ENCODE results near the gene SLC41A3.
"Not testable (repeated sequence)": the region's sequence is repeated elsewhere in the genome, so short reads cannot be mapped to it uniquely, and the experiment has no call there.

Gene SLC41A3

DNA sequence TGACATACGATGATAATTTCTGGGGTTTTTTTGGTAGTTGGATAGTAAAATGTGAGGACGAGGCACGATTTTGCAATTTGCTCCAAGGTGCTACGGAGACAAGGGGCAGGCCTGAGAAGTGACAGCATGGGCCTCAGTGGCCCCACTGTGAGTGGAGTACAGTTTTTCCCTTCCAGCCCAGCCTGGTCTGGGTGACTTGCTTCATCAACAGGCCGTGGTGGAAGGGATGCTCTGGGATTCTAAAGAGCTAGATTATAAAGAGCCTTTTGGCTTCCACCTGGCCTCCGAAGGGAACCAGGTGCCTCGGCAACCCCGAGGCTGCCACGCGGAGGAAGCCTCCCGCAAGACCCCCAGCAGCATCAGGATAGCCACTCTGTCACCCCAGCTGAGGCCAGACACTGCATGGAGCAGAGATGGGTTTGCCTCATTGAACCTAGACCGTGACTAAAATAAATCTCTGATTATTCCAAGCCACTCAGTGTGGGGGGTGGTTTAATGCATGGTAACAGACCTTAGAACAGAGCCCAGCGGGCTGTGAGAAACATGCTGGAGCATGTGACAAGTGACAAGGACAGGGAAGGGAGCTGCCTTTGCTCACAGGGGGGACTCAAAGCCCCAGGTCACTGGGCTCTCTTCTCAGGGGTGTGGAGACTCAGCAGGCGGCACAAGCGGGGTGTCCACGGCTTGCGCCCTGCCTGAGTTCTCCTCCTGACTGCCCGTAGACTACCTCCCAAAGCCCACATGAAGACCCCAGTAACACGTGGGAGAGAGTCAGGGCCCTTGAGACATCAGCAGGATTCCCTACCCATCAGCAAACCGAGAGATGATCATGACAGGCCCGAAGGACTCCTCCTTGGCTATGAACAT, 22.6 kb upstream of the SLC41A3 start:
- FAIRE-seq = no peak
- DNase-seq (ENCODE audit: low spot score) = no peak

GRCh38 chr3:126105691-126106187, 21.8 kb upstream of the SLC41A3 start:
- FAIRE-seq = no peak
- DNase-seq (ENCODE audit: low spot score) = no peak

DNA sequence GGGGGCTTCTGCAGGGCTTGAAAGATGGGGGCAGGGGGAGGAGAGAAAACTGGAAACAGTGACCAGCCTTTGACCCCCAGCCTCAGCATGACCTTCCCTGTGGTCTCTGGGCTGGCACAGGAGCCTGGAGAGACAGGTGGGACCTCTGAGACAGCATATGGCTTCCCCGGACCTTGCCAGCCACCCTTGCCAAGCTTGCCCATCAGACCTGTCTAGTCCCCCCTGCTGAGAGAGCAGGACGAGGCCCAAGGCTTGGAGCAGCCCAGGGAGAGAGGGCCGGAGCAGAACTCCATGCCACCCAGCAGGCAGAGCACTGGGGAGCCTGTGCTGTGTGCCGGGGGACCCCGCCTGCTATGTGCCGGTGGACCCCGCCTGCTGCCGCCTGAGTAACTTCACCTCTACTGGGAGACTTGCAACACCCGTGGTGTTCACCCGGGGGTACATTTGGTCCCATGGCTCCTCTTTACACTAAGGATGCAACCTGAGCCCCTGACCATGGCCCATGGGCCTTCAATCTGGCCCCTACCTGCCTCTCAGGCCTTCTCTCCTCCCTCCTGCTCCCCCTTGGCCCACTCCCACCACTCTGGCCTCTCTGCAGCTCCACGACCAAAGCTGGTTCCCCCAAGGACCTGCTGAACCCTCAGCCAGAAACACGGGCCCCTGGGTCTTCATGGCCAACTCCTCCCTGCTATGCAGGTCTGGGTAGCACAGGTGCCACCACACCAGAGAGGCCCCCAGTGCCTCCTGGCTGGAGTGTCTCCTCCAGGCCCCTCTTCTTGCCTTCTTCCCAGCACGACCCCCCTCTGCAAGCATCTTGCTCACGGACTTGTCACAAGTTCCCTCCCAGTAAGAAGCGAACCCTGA, 21.1 kb upstream of the SLC41A3 start:
- no peak for FAIRE-seq
- no peak for DNase-seq (ENCODE audit: low spot score)

GRCh38 chr3:126104028-126104635, 20.2 kb upstream of the SLC41A3 start:
- DNase-seq (ENCODE audit: low spot score) (no peak), FAIRE-seq (no peak)

DNA sequence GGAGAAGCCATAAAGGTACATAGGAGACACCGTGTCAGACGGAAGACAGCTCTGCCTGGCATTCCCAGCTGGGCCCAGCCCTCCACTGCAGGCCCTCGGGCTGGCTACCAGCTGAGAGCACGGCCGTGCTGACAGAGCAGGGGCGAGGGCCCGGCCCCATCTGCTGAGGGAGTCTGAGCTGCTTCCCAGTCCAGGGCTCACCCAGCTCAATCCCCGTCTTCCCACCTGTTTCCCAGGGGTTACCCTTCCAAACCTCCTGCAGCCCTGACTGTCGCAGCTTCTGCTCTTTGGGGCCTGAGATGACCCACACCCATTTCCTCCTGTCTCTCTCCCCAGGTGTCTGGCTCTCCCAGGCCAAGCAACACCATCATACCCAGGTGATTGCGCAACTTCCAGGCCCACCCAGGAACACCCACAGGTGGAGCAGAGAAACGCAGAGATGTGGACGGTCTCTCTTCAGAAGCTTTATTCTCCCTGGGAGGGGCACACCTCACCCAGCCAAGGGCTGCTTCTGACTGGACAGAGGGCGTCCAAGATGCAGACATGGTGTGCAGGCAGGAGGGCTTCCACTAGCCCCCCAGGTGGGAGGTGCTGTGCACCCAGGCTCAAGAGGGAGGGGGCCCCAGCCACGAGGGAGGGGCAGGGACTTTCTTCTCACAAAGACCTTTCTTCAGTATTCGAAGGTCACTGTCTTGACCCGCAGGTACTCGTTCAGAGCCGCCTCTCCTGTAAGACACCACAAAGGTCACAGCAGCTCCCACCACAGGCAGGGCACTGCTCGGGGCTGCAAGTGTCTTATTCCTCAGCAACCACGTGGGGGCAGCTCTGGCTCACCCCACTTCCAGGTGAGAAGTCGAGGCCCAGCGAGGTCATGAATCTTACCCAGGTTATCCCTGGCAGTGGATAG, 19.4 kb upstream of the SLC41A3 start:
- FAIRE-seq = no peak
- DNase-seq (ENCODE audit: low spot score) = no peak

- DNase-seq (ENCODE audit: low spot score) (no peak), FAIRE-seq (no peak)
Measured at GRCh38 chr3:126102530-126102951, 18.6 kb upstream of the SLC41A3 start.

DNA sequence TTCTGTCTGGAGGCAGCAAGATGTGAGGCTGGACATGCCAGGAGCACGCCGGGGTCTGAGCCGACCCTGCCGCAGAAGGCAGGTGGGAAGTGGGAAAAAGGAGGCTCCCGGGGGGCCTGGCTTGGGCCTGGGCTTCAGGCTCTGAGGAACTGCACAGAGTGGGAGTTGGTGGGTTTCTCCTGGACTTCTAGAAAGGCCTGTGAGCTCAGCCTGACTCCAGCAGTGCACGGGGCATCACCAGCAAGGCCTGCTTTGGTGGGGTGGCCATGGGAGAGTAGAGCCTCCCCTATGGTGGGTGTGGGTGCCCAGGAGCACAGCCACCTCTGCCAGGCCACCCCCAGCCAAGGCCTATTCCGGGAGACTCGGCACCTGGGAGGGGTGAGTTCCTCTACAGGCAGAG, 18.1 kb upstream of the SLC41A3 start:
- DNase-seq (ENCODE audit: low spot score) (no peak), FAIRE-seq (no peak)

DNA sequence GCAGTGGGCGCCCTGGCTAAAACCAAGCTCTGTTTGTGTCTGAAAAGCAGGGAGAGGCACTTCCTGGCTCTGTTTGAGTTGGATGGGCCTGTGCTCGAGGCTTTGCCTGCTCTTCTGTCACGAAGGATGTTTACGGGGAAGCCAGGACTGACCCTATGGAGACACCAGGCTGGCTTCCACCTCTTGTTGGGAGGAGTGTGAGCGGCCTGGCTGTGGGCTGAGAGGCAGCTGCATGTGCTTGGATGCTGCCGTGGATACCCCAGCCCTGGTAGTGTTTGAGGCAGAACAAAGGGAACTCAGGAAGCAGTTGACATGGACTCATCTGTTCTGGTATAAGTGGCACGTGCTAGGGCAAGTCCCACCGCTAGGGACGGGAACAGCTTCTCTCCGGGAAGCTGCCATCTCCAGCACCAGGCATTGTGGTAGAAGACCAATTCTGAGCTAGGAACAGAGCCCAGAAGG, 17.6 kb upstream of the SLC41A3 start:
- DNase-seq (ENCODE audit: low spot score) = no peak
- FAIRE-seq = no peak

DNA sequence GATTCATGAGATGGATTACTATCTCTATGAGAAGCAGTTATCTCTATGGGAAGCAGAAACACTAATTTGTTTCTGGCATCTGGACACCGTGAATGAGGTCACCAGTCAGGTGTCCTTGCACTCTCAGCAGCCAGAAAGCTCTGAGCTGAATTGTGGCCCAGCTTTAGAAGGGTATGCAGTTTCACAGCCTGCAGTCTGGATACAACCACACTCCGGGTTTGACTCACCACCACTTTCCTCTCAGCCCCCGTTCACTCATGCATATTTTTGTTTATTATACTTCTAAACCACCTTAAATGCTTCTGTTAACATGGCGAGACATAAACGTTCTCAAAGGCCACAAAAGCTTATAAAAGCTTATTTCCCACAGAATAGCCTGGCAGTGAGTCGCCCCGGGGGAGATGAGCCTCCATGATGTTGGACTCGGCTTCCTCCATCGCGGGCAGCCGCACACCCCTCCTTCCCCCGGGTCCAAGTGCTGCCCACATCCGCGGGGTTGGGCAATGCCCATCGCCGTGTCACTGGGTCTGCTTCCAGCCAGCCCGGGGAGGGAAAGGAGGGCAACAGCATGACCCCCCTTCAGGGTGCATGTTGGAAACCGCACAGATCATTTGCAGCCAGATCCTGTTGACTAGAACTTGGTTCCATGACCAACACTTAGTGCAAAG, 16.8 kb upstream of the SLC41A3 start:
- no peak for FAIRE-seq
- no peak for DNase-seq (ENCODE audit: low spot score)

DNA sequence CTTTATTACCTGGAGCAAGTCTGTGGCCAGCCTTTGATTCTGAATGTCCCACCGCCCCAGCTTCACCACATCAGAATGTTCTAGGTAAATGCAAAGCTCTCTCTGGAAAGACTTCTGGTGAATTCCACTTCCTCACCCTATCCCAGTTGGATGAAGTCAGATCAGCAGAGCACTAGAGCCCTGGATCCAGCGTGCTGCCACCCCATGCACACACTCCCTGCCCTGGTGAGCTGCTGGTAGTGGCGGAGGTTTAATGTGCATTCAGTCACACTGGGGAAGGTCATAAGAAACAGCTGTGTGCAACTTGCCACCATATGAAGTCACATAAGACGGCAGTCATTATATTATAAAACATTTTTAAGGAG, 16.3 kb upstream of the SLC41A3 start:
- no peak for FAIRE-seq
- DNase-seq (ENCODE audit: low spot score) = no peak

- DNase-seq (ENCODE audit: low spot score) (no peak), FAIRE-seq (no peak)
Measured at GRCh38 chr3:126098391-126098858, 14.5 kb upstream of the SLC41A3 start.

- DNase-seq (ENCODE audit: low spot score) = no peak
- no peak for FAIRE-seq
Measured at GRCh38 chr3:126097801-126098200, 13.9 kb upstream of the SLC41A3 start.

DNA sequence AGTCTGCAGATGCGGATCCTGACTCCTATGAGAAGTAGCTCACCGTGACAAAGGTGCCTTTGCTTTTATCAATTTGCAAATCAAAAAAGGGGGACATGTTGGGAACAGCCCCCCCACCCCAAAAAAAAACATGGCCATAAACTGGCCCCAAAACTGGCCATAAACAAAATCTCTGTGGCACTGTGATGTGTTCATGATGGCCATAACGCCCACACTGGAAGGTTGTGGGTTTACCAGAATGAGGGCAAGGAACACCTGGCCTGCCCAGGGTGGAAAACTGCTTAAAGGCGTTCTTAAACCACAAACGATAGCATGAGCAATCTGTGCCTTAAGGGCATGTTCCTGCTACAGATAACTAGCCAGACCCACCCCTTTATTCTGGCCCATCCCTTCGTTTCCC, 12.3 kb upstream of the SLC41A3 start:
- FAIRE-seq; DNase-seq (ENCODE audit: low spot score): not testable (repeated sequence)

DNA sequence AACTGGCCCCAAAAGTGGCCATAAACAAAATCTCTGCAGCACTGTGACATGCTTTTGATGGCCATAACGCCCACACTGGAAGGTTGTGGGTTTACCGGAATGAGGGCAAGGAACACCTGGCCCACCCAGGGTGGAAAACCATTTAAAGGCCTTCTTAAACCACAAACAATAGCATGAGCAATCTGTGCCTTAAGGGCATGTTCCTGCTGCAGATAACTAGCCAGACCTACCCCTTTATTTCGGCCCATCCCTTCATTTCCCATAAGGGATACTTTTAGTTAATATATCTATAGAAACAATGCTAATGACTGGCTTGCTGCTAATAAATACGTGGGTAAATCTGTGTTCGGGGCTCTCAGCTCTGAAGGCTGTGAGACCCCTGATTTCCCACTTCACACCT, 8.2 kb upstream of the SLC41A3 start:
- not testable (repeated sequence) for FAIRE-seq; DNase-seq (ENCODE audit: low spot score)

DNA sequence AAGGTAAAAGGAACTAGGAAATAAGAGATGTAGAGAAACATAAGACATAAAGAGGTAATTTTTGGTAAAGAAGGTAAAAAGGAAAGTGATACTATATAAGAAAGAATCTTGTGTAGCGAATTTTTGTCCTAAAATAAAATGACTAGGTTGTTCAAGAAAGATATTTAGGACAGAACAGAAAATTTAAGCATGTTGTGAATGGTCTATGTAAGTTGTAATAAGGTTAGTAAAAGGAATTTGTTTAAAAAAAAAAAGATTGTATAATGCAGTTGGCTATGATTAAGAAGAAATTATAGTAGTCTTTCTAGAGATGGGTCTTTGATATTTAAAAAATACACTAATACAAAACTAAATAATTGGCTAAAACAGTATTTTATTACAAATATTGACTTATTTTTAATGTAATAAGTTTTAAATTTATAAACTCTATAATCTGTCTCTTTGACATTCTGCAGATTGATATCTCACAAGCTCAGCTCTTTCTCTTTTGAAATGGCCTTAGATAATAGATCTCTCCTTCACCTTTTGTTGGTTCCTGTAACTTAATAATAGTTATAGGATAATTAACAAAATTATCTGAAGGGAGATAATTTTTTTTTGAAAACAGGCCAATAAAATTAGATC, 3.7 kb upstream of the SLC41A3 start:
- FAIRE-seq (no peak), DNase-seq (ENCODE audit: low spot score) (peak; percentile 9)

DNA sequence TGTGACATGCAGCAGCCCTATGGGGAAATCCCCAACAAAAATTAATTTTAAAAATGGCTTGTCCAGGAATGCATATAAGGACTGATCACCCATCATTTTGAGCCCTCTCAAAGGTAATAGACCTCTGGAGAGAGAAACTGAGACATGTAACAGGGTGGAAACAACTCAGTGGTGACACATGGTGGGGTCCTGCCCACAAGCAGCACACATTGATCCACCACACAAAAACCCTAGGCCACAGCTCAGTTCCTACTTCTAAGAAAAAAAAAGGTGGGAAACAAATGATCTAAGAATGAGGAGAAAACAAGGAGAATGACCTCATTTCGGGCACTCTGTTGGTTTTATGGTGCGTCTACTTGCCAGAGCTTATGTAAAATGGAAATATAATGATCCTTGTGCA, 1.9 kb upstream of the SLC41A3 start:
- FAIRE-seq (no peak), DNase-seq (ENCODE audit: low spot score) (no peak)

DNA sequence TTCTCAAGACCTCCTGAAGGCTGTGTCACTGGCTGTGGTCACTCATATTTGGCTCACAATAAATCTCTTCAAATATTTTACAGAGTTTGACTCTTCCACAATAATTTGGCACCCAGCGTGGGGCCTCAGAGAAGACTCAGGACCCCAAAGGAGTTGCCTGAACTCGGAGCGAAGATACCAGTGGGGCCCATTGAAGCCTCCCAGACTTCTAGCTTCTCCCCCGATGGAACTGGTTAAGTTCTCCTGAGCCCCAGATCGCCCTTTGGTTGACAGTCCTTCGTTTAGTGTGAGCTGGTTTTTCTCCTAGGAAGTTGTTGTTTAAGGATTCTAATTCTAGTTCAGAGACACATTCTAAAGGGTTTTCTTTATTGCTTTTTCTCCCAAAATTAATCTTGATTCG, 1.4 kb upstream of the SLC41A3 start:
- FAIRE-seq (no peak), DNase-seq (ENCODE audit: low spot score) (no peak)

- DNase-seq (ENCODE audit: low spot score) (no peak), FAIRE-seq (no peak)
Measured at GRCh38 chr3:126084768-126085180, 850 bp upstream of the SLC41A3 start.

GRCh38 chr3:126083511-126083912, 412 bp downstream of the SLC41A3 start:
- no peak for FAIRE-seq
- DNase-seq (ENCODE audit: low spot score) = peak; percentile 10

DNA sequence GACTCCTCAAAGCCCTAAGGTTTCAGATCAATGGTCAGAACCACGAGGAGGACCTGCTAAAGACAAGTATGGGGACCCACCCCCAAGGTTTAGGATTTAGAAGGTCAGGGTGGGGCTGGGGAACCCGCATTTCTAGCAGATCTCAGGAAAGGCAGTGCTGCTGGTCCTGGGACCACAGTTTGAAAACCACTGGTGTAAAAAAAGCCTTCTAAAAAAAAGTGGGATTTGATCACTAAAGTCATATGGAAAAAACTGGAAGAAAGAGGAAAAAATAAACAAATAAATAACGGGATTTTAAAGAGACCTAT, 832 bp downstream of the SLC41A3 start:
- no peak for DNase-seq (ENCODE audit: low spot score)
- FAIRE-seq = no peak
